NCI-H1105 treated with DMSO at 0.1 percent for 48 hours (cell line): ENCODE data around the gene C5orf46.
"Not testable (repeated sequence)": the region's sequence is repeated elsewhere in the genome, so short reads cannot be mapped to it uniquely, and the experiment has no call there.

ENCODE experiments used
- DNase-seq: peaks from one replicate; lab custom pipeline; 2025; lab: John Stamatoyannopoulos, UW

The C5orf46 gene

GRCh38 chr5:147893820-147894219 is 12.5 kb downstream of the C5orf46 start:
- no peak for DNase-seq

GRCh38 chr5:147892696-147893296 is 13.5 kb downstream of the C5orf46 start:
- no peak for DNase-seq

- no peak for DNase-seq
These were observed 18.4 kb downstream of the C5orf46 start for GRCh38 chr5:147887930-147888329.

- DNase-seq: peak; percentile 39
These were observed 19.2 kb downstream of the C5orf46 start for GRCh38 chr5:147887026-147887627.

- DNase-seq: no peak
These were observed 23.6 kb downstream of the C5orf46 start for GRCh38 chr5:147882586-147883313.

- DNase-seq: no peak
These were observed 25.9 kb downstream of the C5orf46 start for GRCh38 chr5:147880487-147880886.

- no peak for DNase-seq
These were observed 26.6 kb downstream of the C5orf46 start for GRCh38 chr5:147879784-147880183.

GRCh38 chr5:147878066-147878759 is 28.1 kb downstream of the C5orf46 start, which contains the start of gene SCGB3A2:
TSS of gene SCGB3A2 (plus strand) at chr5:147878711. CDS start at chr5:147878804, 93 bp downstream.
- no peak for DNase-seq

GRCh38 chr5:147876626-147877025 is 29.7 kb downstream of the C5orf46 start:
- no peak for DNase-seq

GRCh38 chr5:147876141-147876540 is 30.2 kb downstream of the C5orf46 start:
- no peak for DNase-seq

- DNase-seq: no peak
These were observed 31.4 kb downstream of the C5orf46 start for GRCh38 chr5:147874910-147875367.

- DNase-seq: not testable (repeated sequence)
These were observed 32.0 kb downstream of the C5orf46 start for GRCh38 chr5:147874118-147874875.

- DNase-seq: not testable (repeated sequence)
These were observed 33.4 kb downstream of the C5orf46 start for GRCh38 chr5:147872744-147873435.

- not testable (repeated sequence) for DNase-seq
These were observed 34.3 kb downstream of the C5orf46 start for GRCh38 chr5:147871980-147872549.

GRCh38 chr5:147869892-147870291 is 36.4 kb downstream of the C5orf46 start:
- not testable (repeated sequence) for DNase-seq

GRCh38 chr5:147869112-147869511 is 37.2 kb downstream of the C5orf46 start:
- no peak for DNase-seq

- peak; percentile 30 for DNase-seq
These were observed 42.7 kb downstream of the C5orf46 start for GRCh38 chr5:147863454-147864158.

- DNase-seq: peak; percentile 35
These were observed 45.7 kb downstream of the C5orf46 start for GRCh38 chr5:147860641-147861025.

GRCh38 chr5:147859962-147860640 is 46.2 kb downstream of the C5orf46 start:
- no peak for DNase-seq
